Measurements from ENCODE around the gene HSF4. TPM values are rescaled to one million over a fixed set of nuclear protein-coding genes. Genes with fewer than 3 reads are reported as not detected.

Gene HSF4
- total RNA-seq, 1 experiment from 2014 or later = 38.6 TPM

DNA sequence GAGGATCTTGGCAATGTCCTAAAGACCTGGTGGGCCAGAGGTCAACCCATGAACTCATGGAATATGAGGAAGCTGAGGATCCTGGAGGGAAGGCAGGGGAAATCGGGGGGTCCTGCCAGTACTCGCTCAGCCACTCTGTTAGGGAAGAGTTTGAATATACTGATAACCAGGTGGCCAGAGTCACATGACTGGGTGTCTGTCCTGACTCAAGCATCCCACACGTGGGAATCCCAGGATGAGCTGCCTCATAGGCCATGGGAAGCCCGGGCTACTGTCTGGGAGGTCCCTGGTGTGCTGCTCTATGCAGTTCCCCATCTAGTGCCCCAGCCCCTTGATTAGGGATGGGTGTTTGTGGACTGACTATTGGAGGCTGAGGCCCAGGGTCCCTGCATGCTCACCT lies 23.8 kb downstream of the HSF4 start:
- ATAC-seq (no peak), DNase-seq (ENCODE audit: low read depth, low spot score) (no peak)
- Histone ChIP-seq H3K4me3 (ENCODE audit: low read depth in 2 of 2, low read length in 2 of 2) (no peak overlapping the region), H3K4me1 (ENCODE audit: control insufficient read depth, insufficient read depth, low read length) (peaks cover 7% of the 10 kb centered on the region), H3K27me3 (ENCODE audit: control insufficient read depth, insufficient read depth, low read length) (no peaks in the 10 kb centered on the region), H3K9me3 (ENCODE audit: control insufficient read depth, insufficient read depth, low read depth, low read length) (no peaks in the 10 kb centered on the region), H3K27ac (ENCODE audit: low read length) (no peak overlapping the region), H3K36me3 (ENCODE audit: control insufficient read depth, insufficient read depth, low read length) (peaks cover 12% of the 10 kb centered on the region; the same call in 1 of the 2 replicates)
- POLR2A ChIA-PET = no interaction called here
- in situ Hi-C loops (cut with HindIII; ENCODE audit: low pct_unique_long_range_greater_than_20kb, low sequenced_read_pairs) = no loop called here
- TF ChIP-seq, protein P1, sequence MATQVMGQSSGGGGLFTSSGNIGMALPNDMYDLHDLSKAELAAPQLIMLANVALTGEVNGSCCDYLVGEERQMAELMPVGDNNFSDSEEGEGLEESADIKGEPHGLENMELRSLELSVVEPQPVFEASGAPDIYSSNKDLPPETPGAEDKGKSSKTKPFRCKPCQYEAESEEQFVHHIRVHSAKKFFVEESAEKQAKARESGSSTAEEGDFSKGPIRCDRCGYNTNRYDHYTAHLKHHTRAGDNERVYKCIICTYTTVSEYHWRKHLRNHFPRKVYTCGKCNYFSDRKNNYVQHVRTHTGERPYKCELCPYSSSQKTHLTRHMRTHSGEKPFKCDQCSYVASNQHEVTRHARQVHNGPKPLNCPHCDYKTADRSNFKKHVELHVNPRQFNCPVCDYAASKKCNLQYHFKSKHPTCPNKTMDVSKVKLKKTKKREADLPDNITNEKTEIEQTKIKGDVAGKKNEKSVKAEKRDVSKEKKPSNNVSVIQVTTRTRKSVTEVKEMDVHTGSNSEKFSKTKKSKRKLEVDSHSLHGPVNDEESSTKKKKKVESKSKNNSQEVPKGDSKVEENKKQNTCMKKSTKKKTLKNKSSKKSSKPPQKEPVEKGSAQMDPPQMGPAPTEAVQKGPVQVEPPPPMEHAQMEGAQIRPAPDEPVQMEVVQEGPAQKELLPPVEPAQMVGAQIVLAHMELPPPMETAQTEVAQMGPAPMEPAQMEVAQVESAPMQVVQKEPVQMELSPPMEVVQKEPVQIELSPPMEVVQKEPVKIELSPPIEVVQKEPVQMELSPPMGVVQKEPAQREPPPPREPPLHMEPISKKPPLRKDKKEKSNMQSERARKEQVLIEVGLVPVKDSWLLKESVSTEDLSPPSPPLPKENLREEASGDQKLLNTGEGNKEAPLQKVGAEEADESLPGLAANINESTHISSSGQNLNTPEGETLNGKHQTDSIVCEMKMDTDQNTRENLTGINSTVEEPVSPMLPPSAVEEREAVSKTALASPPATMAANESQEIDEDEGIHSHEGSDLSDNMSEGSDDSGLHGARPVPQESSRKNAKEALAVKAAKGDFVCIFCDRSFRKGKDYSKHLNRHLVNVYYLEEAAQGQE (IDR thresholded peaks at IDR 0.05; ENCODE audit: insufficient read depth in 1 of 2, low read depth in 2 of 2, low read length in 1 of 2) = no peak
- no peak for TF ChIP-seq POLR2AphosphoS5 (IDR thresholded peaks at IDR 0.05; ENCODE audit: low read depth, low read length)
- no peak for TF ChIP-seq CTCF (IDR thresholded peaks at IDR 0.05)
- no peak for TF ChIP-seq TCF7L2 (IDR thresholded peaks at IDR 0.05; ENCODE audit: low read depth, low read length)
- TF ChIP-seq SIN3A (IDR thresholded peaks at IDR 0.05; ENCODE audit: borderline replicate concordance, insufficient read depth, low read depth, low read length) = no peak
- intact Hi-C loops (cut with micrococcal nuclease; ENCODE audit: unreplicated experiment) = loop anchor here (10.0 kb wide), 1 partner anchor 234 kb away; no protein-coding TSS in a partner anchor
- BruUV-seq (replicated peaks) = no TSS peak
- CTCF ChIA-PET = interaction anchor here (0.5 kb wide), 1 partner anchor 167 kb away, joined by 4 read pairs; no protein-coding TSS in a partner anchor

DNA sequence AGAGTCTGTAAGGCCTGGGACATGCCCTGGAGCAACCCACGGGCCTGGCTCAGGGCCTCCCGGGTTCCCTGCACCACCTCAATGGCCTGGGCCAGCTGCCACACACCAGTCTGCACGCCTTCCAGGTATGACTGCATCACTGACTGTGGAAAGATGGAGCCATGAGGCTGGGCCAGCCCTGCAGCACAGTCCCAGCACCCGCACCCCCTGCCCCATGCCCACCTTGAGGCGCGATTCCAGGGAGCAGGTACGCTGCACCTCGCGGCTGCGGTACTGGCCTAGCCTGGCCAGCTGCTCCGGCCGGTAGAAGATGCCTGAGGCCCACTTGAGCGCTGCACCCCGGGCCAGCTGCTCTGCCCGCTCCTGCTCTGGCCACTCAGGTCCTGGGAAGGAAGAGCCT lies 24.3 kb downstream of the HSF4 start:
- ATAC-seq (no peak), DNase-seq (ENCODE audit: low read depth, low spot score) (no peak)
- ChIA-PET CTCF (interaction anchor here (0.5 kb wide), 1 partner anchor 168 kb away, joined by 4 read pairs; no protein-coding TSS in a partner anchor), POLR2A (no interaction called here)
- TF ChIP-seq POLR2AphosphoS5 (IDR thresholded peaks at IDR 0.05; ENCODE audit: low read depth, low read length) = no peak
- TF ChIP-seq, protein P1 (IDR thresholded peaks at IDR 0.05; ENCODE audit: insufficient read depth in 1 of 2, low read depth in 2 of 2, low read length in 1 of 2) = no peak
- no peak for TF ChIP-seq SIN3A (IDR thresholded peaks at IDR 0.05; ENCODE audit: borderline replicate concordance, insufficient read depth, low read depth, low read length)
- TF ChIP-seq CTCF (IDR thresholded peaks at IDR 0.05) = no peak
- TF ChIP-seq TCF7L2 (IDR thresholded peaks at IDR 0.05; ENCODE audit: low read depth, low read length) = no peak
- intact Hi-C loops (cut with micrococcal nuclease; ENCODE audit: unreplicated experiment) = loop anchor here (10.0 kb wide), 1 partner anchor 234 kb away; no protein-coding TSS in a partner anchor
- Histone ChIP-seq H3K27me3 (ENCODE audit: control insufficient read depth, insufficient read depth, low read length) (no peaks in the 10 kb centered on the region), H3K4me1 (ENCODE audit: control insufficient read depth, insufficient read depth, low read length) (peaks cover 9% of the 10 kb centered on the region), H3K4me3 (ENCODE audit: low read depth in 2 of 2, low read length in 2 of 2) (no peak overlapping the region), H3K9me3 (ENCODE audit: control insufficient read depth, insufficient read depth, low read depth, low read length) (no peaks in the 10 kb centered on the region), H3K27ac (ENCODE audit: low read length) (no peak overlapping the region), H3K36me3 (ENCODE audit: control insufficient read depth, insufficient read depth, low read length) (peaks cover 12% of the 10 kb centered on the region; the same call in 1 of the 2 replicates)
- in situ Hi-C loops (cut with HindIII; ENCODE audit: low pct_unique_long_range_greater_than_20kb, low sequenced_read_pairs) = no loop called here
- no TSS peak for BruUV-seq (replicated peaks)

Data from Panc1 (cell line).